K562 (cell line): ENCODE results near the gene SHF. TPM values are rescaled to one million over a fixed set of nuclear protein-coding genes. Genes with fewer than 3 reads are reported as not detected.

Experiments used
- ATAC-seq: fragments of 200-7000 bp; cut with Tn5 transposase; 3 replicates; pipeline ENCODE4 v1.9.1; 2020; ENCODE audit warnings: moderate library complexity
- BruUV-seq: library from RNA; stranded (reverse); fragments of 400-500 nt; replicated peaks from 2 replicates; lab custom pipeline; 2021; lab: Mats Ljungman, UMichigan
- CTCF ChIA-PET: fragments of 300-600 bp; formaldehyde crosslinking; extraction: SDS; loops from one replicate; lab custom pipeline; 2021; ENCODE audit warnings: low intra/inter-chr PET ratio; lab: Yijun Ruan, JAX
- POLR2A ChIA-PET: fragments of 300-600, 350-650 bp; sonication (Branson Sonifier 250); formaldehyde crosslinking; extraction: SDS; loops from one replicate; lab custom pipeline; 2021; ENCODE audit warnings: antibody characterized with exemption, inconsistent platforms; lab: Yijun Ruan, JAX
- DNase-seq, 4 experiments: peaks; one replicate each; pipeline versions ENCODE4 v3.0.0 to v3.0.0-alpha.2; 2011 to 2018; ENCODE audit warnings: low spot score in 3 of 4, mixed read lengths in 3 of 4; ENCODE audit errors: extremely low read depth in 1 of 4
- FAIRE-seq: peaks from 2 replicates; lab custom pipeline; 2011; peaks lifted over from hg19 to GRCh38; lab: Jason Lieb, UNC
- H2AFZ ChIP-seq: 2 replicates; pipeline ENCODE4 v1.6.0; 2011; ENCODE audit warnings: low read depth, low read length, control low read depth, inconsistent platforms
- H3K27ac ChIP-seq: fragments of 200-600 bp; 3 replicates; pipeline ENCODE4 v1.8.0; 2011; ENCODE audit warnings: low read depth, mild to moderate bottlenecking, control low read depth, inconsistent platforms, low read length, moderate library complexity, mixed read lengths; ENCODE audit errors: extremely low read depth
- H3K27me3 ChIP-seq, 2 experiments: fragments of 300-600 bp in 1 of 2; 2 replicates in 1 of 2; 3 replicates in 1 of 2; pipeline versions ENCODE4 v1.6.0 to v1.8.0; 2011; ENCODE audit warnings: inconsistent platforms in 2 of 2, low read length in 2 of 2, mild to moderate bottlenecking in 1 of 2, mixed read lengths in 1 of 2, moderate library complexity in 1 of 2; ENCODE audit not compliant: control insufficient read depth in 2 of 2, insufficient read depth in 2 of 2
- H3K36me3 ChIP-seq: fragments of 300-600 bp; 3 replicates; pipeline ENCODE4 v1.8.0; 2011; ENCODE audit warnings: mild to moderate bottlenecking, low read length, inconsistent platforms; ENCODE audit not compliant: control insufficient read depth, insufficient read depth
- H3K4me1 ChIP-seq, 2 experiments: fragments of 200-600 bp in 1 of 2; replicated peaks in 1 of 2; 2 replicates in 1 of 2; 3 replicates in 1 of 2; pipeline versions ENCODE4 v1.5.1 to v1.8.0; 2011; ENCODE audit warnings: inconsistent platforms in 2 of 2, low read length in 2 of 2, mild to moderate bottlenecking in 1 of 2, mixed read lengths in 1 of 2, moderate library complexity in 1 of 2; ENCODE audit not compliant: control insufficient read depth in 2 of 2, insufficient read depth in 2 of 2
- H3K4me2 ChIP-seq: 2 replicates; pipeline ENCODE4 v1.6.1; 2011; ENCODE audit warnings: low read length, control low read depth, inconsistent platforms, mixed read lengths; ENCODE audit not compliant: insufficient read depth
- H3K4me3 ChIP-seq: fragments of 200-600 bp; sonication (generic), shearing (Covaris generic); 2 replicates; pipeline ENCODE4 v1.5.1; 2016; ENCODE audit warnings: control low read depth, inconsistent platforms
- H3K79me2 ChIP-seq: fragments of 200-600 bp; 3 replicates; pipeline ENCODE4 v1.8.0; 2011; ENCODE audit warnings: low read length, inconsistent platforms; ENCODE audit not compliant: control insufficient read depth, insufficient read depth
- H3K9ac ChIP-seq, 2 experiments: 2 replicates each; pipeline versions ENCODE4 v1.6.0 to v1.6.1; 2011; ENCODE audit warnings: low read depth in 2 of 2, low read length in 2 of 2, control low read depth in 1 of 2, inconsistent platforms in 1 of 2, mild to moderate bottlenecking in 1 of 2, mixed read lengths in 1 of 2; ENCODE audit not compliant: insufficient read depth in 1 of 2
- H3K9me1 ChIP-seq: one replicate; pipeline ENCODE4 v1.6.0; 2011; ENCODE audit warnings: inconsistent platforms, mild to moderate bottlenecking, low read length, moderate library complexity; ENCODE audit not compliant: control insufficient read depth, insufficient read depth
- H3K9me3 ChIP-seq: replicated peaks from 2 replicates; pipeline ENCODE4 v1.5.1; 2011; ENCODE audit warnings: low read depth, low read length, inconsistent platforms; ENCODE audit not compliant: control insufficient read depth, insufficient read depth
- H4K20me1 ChIP-seq: replicated peaks from 2 replicates; pipeline ENCODE4 v1.6.1; 2011; ENCODE audit warnings: low read length, inconsistent platforms, mixed read lengths; ENCODE audit not compliant: control insufficient read depth, insufficient read depth
- CREBBP ChIP-seq: IDR thresholded peaks from one replicate; pipeline ENCODE4 v1.6.1; 2012; ENCODE audit warnings: low read depth, mild to moderate bottlenecking, control low read depth, inconsistent platforms, low read length
- FOXO4 ChIP-seq: fragments of 450-650 bp; formaldehyde crosslinking; IDR thresholded peaks from 2 replicates; pipeline ENCODE4 v1.4.0; 2020; ENCODE audit warnings: mild to moderate bottlenecking, moderate library complexity
- JUND ChIP-seq, 2 experiments: IDR thresholded peaks; 2 replicates in 1 of 2; 3 replicates in 1 of 2; pipeline ENCODE4 v1.6.1; 2011; ENCODE audit warnings: borderline replicate concordance in 2 of 2, low read depth in 2 of 2, low read length in 2 of 2, improper control_type of control experiment in 1 of 2, missing biosample characterization in 1 of 2, missing genetic modification characterization in 1 of 2, missing genetic modification reagents in 1 of 2
- KDM5B ChIP-seq: fragments of 200-600 bp; sonication (generic); IDR thresholded peaks from 2 replicates; pipeline ENCODE4 v1.6.1; 2012; ENCODE audit warnings: low read depth, mild to moderate bottlenecking, moderate library complexity, low read length, control low read depth, inconsistent platforms; ENCODE audit not compliant: insufficient replicate concordance
- MAFG ChIP-seq: fragments of 450-650 bp; conservative IDR thresholded peaks from 2 replicates; pipeline ENCODE4 v1.6.1; 2016; ENCODE audit warnings: missing genetic modification characterization, missing compliant biosample characterization
- ZNF134 ChIP-seq: fragments of 250-450 bp; sonication (Bioruptor Pico); conservative IDR thresholded peaks from 2 replicates; pipeline ENCODE4 v1.4.0; 2020
- ZNF165 ChIP-seq: fragments of 250-450 bp; sonication (Bioruptor Pico); IDR thresholded peaks from 2 replicates; pipeline ENCODE4 v1.4.0; 2020; ENCODE audit warnings: borderline replicate concordance
- ZNF280A ChIP-seq: fragments of 450-650 bp; IDR thresholded peaks from 2 replicates; pipeline ENCODE4 v1.6.1; 2018; ENCODE audit warnings: mild to moderate bottlenecking, low read depth; ENCODE audit not compliant: partially characterized antibody
- ZNF644 ChIP-seq: fragments of 200-800 bp; sonication (Bioruptor generic); IDR thresholded peaks from 2 replicates; pipeline ENCODE4 v1.6.1; 2016; ENCODE audit warnings: low read depth, missing genetic modification characterization, missing compliant biosample characterization
- ZNF780A ChIP-seq: fragments of 250-450 bp; sonication (Bioruptor Pico); IDR thresholded peaks from 2 replicates; pipeline ENCODE4 v1.5.0; 2021; ENCODE audit warnings: mild to moderate bottlenecking
- WGBS: fragments of 100-300 bp; shearing (Covaris generic); methylation state at CpG from one replicate; pipeline ENCODE4 v1.1.6; 2016; ENCODE audit warnings: low coverage, mixed read lengths; ENCODE audit not compliant: insufficient coverage; ENCODE audit errors: missing lambda C conversion rate; 5-methylcytosine and 5-hydroxymethylcytosine counted together
- in situ Hi-C: fragments of 300-500 bp; cut with MboI; formaldehyde crosslinking; loops from 4 replicates; pipeline ENCODE4 v1.15.0; 2018; ENCODE audit warnings: inconsistent platforms, mixed read lengths
- intact Hi-C: fragments of 100-400 bp; cut with micrococcal nuclease; formaldehyde crosslinking; loops from 2 replicates; pipeline ENCODE4 v1.14.2; 2022
- polyA plus RNA-seq, 8 experiments: library from polyadenylated mRNA; depleted of rRNA in 4 of 8; stranded (reverse) in 5 of 8; unstranded in 3 of 8; fragments of >200 nt; fragmentation: Nextera tagmentation in 2 of 8; fragmentation: Illumina TruSeq in 1 of 8; extraction: Ambion mirVana in 2 of 8; extraction: Trizol in 1 of 8; gene quantifications; 2 replicates each; pipeline versions ENCODE4 v1.2.1 to v1.2.3, GENCODE V29; 2011 to 2014; ENCODE audit warnings: inconsistent platforms in 1 of 8, missing spikeins in 1 of 8
- total RNA-seq, 7 experiments: library from RNA; depleted of rRNA in 6 of 7; stranded (reverse); fragments of >200 nt in 6 of 7; fragmentation: Illumina TruSeq in 2 of 7; extraction: Trizol in 2 of 7; gene quantifications; 2 replicates each; pipeline versions ENCODE4 v1.2.1 to v1.2.3, GENCODE V29; 2011 to 2021; ENCODE audit warnings: low replicate concordance in 1 of 7
- TF ChIP-seq, protein P1 (sequence below): sonication (generic); formaldehyde crosslinking; IDR thresholded peaks from 2 replicates; pipeline ENCODE4 v1.8.1; 2023; ENCODE audit warnings: mild to moderate bottlenecking, missing genetic modification reagents
- TF ChIP-seq, protein P2 (sequence below): fragments of 150-350 bp; IDR thresholded peaks from 2 replicates; pipeline ENCODE4 v1.6.1; 2014; ENCODE audit warnings: low read depth, mild to moderate bottlenecking, low read length, borderline replicate concordance

SHF gene
- total and polyA plus RNA-seq, 9 of the 15 experiments (the other 6 are each of a cell fraction or from before 2014, with no cell fraction given): 0.51 to 2.2 (median 0.85) TPM; not detected in 2

GRCh38 chr15:45184562-45185041 is 3.2 kb downstream of the SHF start (continued):
- TF ChIP-seq, protein P1, sequence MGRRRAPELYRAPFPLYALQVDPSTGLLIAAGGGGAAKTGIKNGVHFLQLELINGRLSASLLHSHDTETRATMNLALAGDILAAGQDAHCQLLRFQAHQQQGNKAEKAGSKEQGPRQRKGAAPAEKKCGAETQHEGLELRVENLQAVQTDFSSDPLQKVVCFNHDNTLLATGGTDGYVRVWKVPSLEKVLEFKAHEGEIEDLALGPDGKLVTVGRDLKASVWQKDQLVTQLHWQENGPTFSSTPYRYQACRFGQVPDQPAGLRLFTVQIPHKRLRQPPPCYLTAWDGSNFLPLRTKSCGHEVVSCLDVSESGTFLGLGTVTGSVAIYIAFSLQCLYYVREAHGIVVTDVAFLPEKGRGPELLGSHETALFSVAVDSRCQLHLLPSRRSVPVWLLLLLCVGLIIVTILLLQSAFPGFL (CRISPR knock-in tag): no peak
- TF ChIP-seq ZNF280A (no peak), KDM5B (no peak)

DNA sequence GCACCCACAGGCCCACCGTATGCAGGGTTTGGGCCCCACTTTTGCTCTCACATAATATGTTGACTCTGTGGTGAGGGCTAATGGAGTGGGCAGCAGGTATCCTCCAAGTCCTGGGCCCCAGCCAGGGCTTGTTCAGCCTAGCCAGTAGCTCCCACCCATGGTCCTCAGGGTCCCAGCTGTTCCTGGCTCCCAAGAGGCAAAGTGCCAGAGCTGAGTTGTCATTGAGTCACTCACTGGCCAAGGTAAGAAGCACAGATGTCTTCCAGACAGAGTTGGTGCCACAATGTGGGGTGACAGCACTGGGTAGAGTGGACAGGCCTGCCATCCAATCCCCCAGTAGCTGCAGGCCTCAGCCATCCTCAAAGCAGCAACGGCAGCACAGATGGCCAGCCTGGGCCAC is 4.3 kb downstream of the SHF start:
- no peak overlapping the region for H2AFZ ChIP-seq
- CTCF ChIA-PET: no interaction called here
- H3K9ac ChIP-seq: 0 out of 4 replicates have a peak overlapping the region, but pooled peaks of 1 of the 2 experiments have one; percentile 66
- H3K4me2 ChIP-seq: no peak overlapping the region
- H3K9me3 ChIP-seq: no peaks in the 10 kb centered on the region
- POLR2A ChIA-PET: interaction anchor here (0.6 to 2.8 kb wide), 3 partner anchors 16 to 30 kb away, joined by 3 to 8 read pairs (median 3); no protein-coding TSS in a partner anchor
- H3K36me3 ChIP-seq: no peaks in the 10 kb centered on the region
- peak; percentile 11 for FAIRE-seq
- DNase-seq: peak in 1 of 4 experiments; percentile 2
- H4K20me1 ChIP-seq: no peaks in the 10 kb centered on the region
- no peaks in the 10 kb centered on the region for H3K27me3 ChIP-seq
- no TSS peak for BruUV-seq
- 59% methylated on average over 2 of the region's 2 CpGs for WGBS
- no peaks in the 10 kb centered on the region for H3K79me2 ChIP-seq
- H3K4me1 ChIP-seq: peaks cover 9 to 22% of the 10 kb centered on the region in 2 experiments; a peak in 3 of 5 replicates
- intact Hi-C loops: no loop called here
- H3K4me3 ChIP-seq: no peak overlapping the region
- H3K9me1 ChIP-seq: no peaks in the 10 kb centered on the region
- in situ Hi-C loops: loop anchor here (25.0 kb wide), 1 partner anchor 429 kb away; no protein-coding TSS in a partner anchor
- no peak for ATAC-seq
- no peak overlapping the region for H3K27ac ChIP-seq
- TF ChIP-seq, protein P2, sequence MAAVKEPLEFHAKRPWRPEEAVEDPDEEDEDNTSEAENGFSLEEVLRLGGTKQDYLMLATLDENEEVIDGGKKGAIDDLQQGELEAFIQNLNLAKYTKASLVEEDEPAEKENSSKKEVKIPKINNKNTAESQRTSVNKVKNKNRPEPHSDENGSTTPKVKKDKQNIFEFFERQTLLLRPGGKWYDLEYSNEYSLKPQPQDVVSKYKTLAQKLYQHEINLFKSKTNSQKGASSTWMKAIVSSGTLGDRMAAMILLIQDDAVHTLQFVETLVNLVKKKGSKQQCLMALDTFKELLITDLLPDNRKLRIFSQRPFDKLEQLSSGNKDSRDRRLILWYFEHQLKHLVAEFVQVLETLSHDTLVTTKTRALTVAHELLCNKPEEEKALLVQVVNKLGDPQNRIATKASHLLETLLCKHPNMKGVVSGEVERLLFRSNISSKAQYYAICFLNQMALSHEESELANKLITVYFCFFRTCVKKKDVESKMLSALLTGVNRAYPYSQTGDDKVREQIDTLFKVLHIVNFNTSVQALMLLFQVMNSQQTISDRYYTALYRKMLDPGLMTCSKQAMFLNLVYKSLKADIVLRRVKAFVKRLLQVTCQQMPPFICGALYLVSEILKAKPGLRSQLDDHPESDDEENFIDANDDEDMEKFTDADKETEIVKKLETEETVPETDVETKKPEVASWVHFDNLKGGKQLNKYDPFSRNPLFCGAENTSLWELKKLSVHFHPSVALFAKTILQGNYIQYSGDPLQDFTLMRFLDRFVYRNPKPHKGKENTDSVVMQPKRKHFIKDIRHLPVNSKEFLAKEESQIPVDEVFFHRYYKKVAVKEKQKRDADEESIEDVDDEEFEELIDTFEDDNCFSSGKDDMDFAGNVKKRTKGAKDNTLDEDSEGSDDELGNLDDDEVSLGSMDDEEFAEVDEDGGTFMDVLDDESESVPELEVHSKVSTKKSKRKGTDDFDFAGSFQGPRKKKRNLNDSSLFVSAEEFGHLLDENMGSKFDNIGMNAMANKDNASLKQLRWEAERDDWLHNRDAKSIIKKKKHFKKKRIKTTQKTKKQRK: no peak
- no peak for TF ChIP-seq ZNF134 (CRISPR knock-in tag)
- no peak for TF ChIP-seq JUND (IDR thresholded peaks at IDR 0.05; ENCODE audit: borderline replicate concordance, low read depth, low read length)
- TF ChIP-seq JUND (tag; IDR thresholded peaks at IDR 0.05; ENCODE audit: borderline replicate concordance, low read depth, low read length): no peak
- TF ChIP-seq ZNF644 (tag): no peak
- TF ChIP-seq ZNF165: no peak
- TF ChIP-seq CREBBP: no peak
- no peak for TF ChIP-seq ZNF780A
- TF ChIP-seq FOXO4 (CRISPR knock-in tag): no peak
- no peak for TF ChIP-seq MAFG (tag)
